ENCODE results near the gene FASTK. TPM values are rescaled to one million over a fixed set of nuclear protein-coding genes. Genes with fewer than 3 reads are reported as not detected.

Gene FASTK
- total RNA-seq, 2 donors from 2014 or later: 64.0 to 71.0 TPM

DNA sequence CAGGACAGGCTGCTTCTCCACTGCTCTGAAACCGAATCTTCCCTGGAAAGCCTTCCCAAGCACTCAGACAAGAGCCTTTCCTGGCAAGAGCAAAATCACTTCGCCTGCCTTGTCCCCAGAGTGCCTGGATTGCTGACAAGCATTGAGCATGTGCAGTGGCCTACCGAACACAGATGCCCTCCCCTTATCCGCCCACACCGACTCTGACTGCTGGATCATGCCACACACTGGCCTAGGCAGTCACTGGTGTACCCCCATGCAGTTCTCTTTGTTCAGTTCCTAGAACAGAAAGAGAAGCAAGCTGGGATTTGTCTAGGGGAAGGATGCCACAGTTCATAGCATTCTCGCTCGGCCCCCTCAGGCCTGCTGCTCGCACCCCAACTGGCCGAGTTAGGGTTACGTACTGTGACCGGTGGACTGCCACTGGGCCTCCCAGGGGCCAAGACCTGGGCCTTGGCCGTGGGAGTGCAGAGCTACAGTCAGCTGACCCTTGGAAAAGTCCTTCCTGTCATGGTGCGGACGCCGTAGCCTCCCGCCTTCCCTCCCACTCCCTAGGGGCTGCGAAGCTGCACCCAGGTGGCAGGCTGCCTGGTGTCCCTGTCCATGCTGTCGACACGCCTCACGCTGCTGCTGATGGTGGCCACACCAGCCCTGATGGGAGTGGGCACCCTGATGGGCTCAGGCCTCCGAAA, 45.4 kb downstream of the FASTK start:
- peaks cover 3% of the 10 kb centered on the region for H3K4me1 Mint-ChIP-seq
- Histone ChIP-seq H3K27ac (ENCODE audit: low read depth, low read length) (no peak overlapping the region), H3K4me1 (ENCODE audit: control insufficient read depth, insufficient read depth, low read length) (peaks cover 6% of the 10 kb centered on the region), H3K9ac (ENCODE audit: extremely low read depth, low read length, poor library complexity, severe bottlenecking) (no peak overlapping the region), H3K27me3 (ENCODE audit: control insufficient read depth, insufficient read depth, low read length, poor library complexity, severe bottlenecking) (no peaks in the 10 kb centered on the region), H3K4me3 (ENCODE audit: low read length) (no peak overlapping the region), H3K9me3 (ENCODE audit: control insufficient read depth, low read length) (no peaks in the 10 kb centered on the region), H3K36me3 (ENCODE audit: control insufficient read depth, insufficient read depth, low read length) (peaks cover 10% of the 10 kb centered on the region)
- TF ChIP-seq, protein P1, sequence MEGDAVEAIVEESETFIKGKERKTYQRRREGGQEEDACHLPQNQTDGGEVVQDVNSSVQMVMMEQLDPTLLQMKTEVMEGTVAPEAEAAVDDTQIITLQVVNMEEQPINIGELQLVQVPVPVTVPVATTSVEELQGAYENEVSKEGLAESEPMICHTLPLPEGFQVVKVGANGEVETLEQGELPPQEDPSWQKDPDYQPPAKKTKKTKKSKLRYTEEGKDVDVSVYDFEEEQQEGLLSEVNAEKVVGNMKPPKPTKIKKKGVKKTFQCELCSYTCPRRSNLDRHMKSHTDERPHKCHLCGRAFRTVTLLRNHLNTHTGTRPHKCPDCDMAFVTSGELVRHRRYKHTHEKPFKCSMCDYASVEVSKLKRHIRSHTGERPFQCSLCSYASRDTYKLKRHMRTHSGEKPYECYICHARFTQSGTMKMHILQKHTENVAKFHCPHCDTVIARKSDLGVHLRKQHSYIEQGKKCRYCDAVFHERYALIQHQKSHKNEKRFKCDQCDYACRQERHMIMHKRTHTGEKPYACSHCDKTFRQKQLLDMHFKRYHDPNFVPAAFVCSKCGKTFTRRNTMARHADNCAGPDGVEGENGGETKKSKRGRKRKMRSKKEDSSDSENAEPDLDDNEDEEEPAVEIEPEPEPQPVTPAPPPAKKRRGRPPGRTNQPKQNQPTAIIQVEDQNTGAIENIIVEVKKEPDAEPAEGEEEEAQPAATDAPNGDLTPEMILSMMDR (conservative IDR thresholded peaks at IDR 0.05): no peak
- DNase-seq: no peak
- H3K4me3 Mint-ChIP-seq: no peak overlapping the region
- WGBS, 2 experiments (ENCODE audit: insufficient coverage in 1 of 2, insufficient read length in 1 of 2): 88 to 90% methylated on average over 12 to 21 of the region's 21 CpGs
- peaks cover 8% of the 10 kb centered on the region for H3K36me3 Mint-ChIP-seq (ENCODE audit: low read depth)
- no peak overlapping the region for H3K27ac Mint-ChIP-seq
- H3K27me3 Mint-ChIP-seq (ENCODE audit: insufficient read depth): no peaks in the 10 kb centered on the region
- H3K9me3 Mint-ChIP-seq: no peaks in the 10 kb centered on the region

DNA sequence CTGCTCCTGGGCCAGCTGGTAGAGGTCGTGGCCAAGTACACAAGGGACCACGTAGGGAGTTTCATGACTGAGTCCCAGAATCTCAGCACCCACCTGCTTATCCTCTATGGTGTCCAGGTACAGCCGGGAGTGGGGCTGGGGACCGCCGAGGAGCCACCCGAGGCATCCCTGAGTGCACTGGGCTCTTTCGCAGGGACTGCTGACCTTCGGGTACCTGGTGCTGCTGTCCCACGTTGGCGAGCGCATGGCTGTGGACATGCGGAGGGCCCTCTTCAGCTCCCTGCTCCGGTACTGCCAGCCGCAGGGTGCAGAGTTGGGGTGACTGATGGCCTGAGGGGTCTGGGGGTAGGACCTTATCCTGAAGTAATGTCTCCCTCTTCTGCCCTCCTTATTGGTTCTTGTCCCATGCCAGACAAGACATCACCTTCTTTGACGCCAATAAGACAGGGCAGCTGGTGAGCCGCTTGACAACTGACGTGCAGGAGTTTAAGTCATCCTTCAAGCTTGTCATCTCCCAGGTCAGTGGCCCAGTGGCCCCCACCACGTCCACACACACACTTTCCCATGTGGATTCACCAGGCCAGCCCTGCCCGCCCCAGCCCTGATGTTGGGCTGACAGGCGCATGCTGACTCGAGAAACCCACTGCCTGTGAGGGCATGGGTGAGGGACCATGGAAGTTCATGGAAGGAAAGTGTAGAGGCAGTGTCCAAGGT, 46.1 kb downstream of the FASTK start:
- Mint-ChIP-seq H3K27ac (no peak overlapping the region), H3K4me3 (no peak overlapping the region), H3K27me3 (ENCODE audit: insufficient read depth) (no peaks in the 10 kb centered on the region), H3K36me3 (ENCODE audit: low read depth) (peaks cover 8% of the 10 kb centered on the region), H3K9me3 (no peaks in the 10 kb centered on the region), H3K4me1 (peaks cover 3% of the 10 kb centered on the region)
- H3K4me1 ChIP-seq (ENCODE audit: control insufficient read depth, insufficient read depth, low read length): peaks cover 4% of the 10 kb centered on the region
- WGBS, 2 experiments (ENCODE audit: insufficient coverage in 1 of 2, insufficient read length in 1 of 2): 95 to 97% methylated on average over 19 to 21 of the region's 21 CpGs
- no peak for DNase-seq
- no peak overlapping the region for H3K9ac ChIP-seq (ENCODE audit: extremely low read depth, low read length, poor library complexity, severe bottlenecking)
- no peaks in the 10 kb centered on the region for H3K9me3 ChIP-seq (ENCODE audit: control insufficient read depth, low read length)
- H3K27me3 ChIP-seq (ENCODE audit: control insufficient read depth, insufficient read depth, low read length, poor library complexity, severe bottlenecking): no peaks in the 10 kb centered on the region
- H3K27ac ChIP-seq (ENCODE audit: low read depth, low read length): no peak overlapping the region
- no peak overlapping the region for H3K4me3 ChIP-seq (ENCODE audit: low read length)
- TF ChIP-seq, protein P1 (conservative IDR thresholded peaks at IDR 0.05): no peak
- peaks cover 10% of the 10 kb centered on the region for H3K36me3 ChIP-seq (ENCODE audit: control insufficient read depth, insufficient read depth, low read length)

DNA sequence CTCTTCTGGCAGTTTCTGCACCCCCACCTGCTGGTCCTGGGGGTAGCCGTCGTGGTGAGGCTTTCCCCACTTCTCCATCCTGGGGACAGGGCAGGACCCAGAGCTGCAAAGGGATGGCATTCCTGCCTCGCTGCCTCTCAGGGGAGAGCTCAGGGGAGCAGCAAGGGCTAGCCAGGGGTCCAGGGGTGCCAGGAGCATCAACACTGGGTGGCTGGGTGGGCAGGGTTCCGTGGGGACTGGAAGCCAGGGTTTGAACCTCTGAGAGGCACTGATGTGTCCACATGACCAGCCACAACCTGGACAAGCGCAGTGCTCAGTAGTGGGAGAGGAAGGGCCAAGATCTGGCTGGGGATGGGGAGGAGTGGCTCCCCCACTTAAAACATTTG, 46.8 kb downstream of the FASTK start:
- Histone ChIP-seq H3K9me3 (ENCODE audit: control insufficient read depth, low read length) (no peaks in the 10 kb centered on the region), H3K4me3 (ENCODE audit: low read length) (no peak overlapping the region), H3K36me3 (ENCODE audit: control insufficient read depth, insufficient read depth, low read length) (peaks cover 10% of the 10 kb centered on the region), H3K4me1 (ENCODE audit: control insufficient read depth, insufficient read depth, low read length) (no peaks in the 10 kb centered on the region), H3K9ac (ENCODE audit: extremely low read depth, low read length, poor library complexity, severe bottlenecking) (no peak overlapping the region), H3K27me3 (ENCODE audit: control insufficient read depth, insufficient read depth, low read length, poor library complexity, severe bottlenecking) (no peaks in the 10 kb centered on the region), H3K27ac (ENCODE audit: low read depth, low read length) (no peak overlapping the region)
- 93 to 95% methylated on average over 3 to 5 of the region's 5 CpGs for WGBS, 2 experiments (ENCODE audit: insufficient coverage in 1 of 2, insufficient read length in 1 of 2)
- no peaks in the 10 kb centered on the region for H3K27me3 Mint-ChIP-seq (ENCODE audit: insufficient read depth)
- peaks cover 8% of the 10 kb centered on the region for H3K36me3 Mint-ChIP-seq (ENCODE audit: low read depth)
- H3K4me3 Mint-ChIP-seq: no peak overlapping the region
- H3K4me1 Mint-ChIP-seq: peaks cover 3% of the 10 kb centered on the region
- TF ChIP-seq, protein P1 (conservative IDR thresholded peaks at IDR 0.05): no peak
- H3K9me3 Mint-ChIP-seq: no peaks in the 10 kb centered on the region
- no peak for DNase-seq
- H3K27ac Mint-ChIP-seq: no peak overlapping the region
